Measurements from ENCODE around the gene VWA1.

VWA1 gene

DNA sequence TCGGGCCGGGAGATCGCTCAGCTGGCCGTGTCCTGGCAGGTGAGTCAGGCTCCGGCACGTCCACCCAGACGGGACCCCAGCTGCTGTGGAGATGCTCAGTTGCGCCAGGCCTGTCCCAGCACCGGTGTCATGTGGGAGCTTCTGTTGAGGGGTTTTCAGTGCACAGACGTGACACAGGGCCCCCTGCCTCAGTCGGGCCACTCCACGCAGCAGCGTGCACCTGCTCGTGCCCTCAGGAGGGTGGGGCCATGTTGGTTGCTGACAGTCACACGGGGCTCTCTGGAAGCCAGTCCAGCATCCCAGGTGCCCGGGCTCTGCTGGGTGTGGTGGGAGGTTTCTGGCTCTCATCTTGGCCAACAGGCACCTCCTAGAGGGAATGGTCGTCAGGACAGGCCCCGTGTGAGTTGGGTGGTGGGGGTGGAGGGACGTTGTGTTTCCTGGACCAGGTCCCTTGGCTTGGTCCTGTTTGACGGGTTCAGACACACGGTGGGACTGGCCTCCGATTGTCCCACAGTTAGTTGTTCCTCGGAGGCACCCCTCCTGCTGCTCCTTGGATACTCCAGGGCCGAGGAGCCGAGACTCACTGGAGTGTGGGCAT lies 55.2 kb downstream of the VWA1 start:
- DNase-seq: no peak

DNA sequence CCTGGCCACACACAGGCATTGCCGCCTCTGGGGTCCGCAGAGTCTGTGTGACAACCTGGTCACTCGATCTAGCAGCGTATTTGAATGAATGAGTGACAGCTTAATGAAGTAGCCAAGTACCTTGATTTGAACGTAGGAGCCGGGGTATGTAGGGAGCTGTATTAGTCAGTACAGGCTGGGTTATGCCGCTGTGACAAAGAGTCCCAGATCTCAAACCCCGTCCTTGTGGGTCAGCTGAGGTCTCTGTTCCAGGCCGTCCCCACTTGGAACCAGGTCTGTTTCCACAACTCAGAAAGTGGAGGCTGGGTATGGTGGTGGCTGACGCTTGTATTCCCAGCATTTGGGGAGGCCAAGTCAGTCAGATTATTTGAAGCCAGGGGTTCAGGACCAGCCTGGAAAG lies 56.1 kb downstream of the VWA1 start:
- no peak for DNase-seq
